Mucosa of gallbladder (tissue), 1 donor: ENCODE measurements around the gene RIC3. TPM values are rescaled to one million over a fixed set of nuclear protein-coding genes. Genes with fewer than 3 reads are reported as not detected.

Source experiments
- DNase-seq: peaks from one replicate; pipeline ENCODE4 v3.0.0-alpha.2; 2020; ENCODE audit warnings: low spot score
- total RNA-seq: library from RNA; stranded (reverse); gene quantifications from one replicate; pipeline ENCODE4 v1.2.1, GENCODE V29; 2021
- donor health status: DM: no; HTN: no; CAD: no.

The RIC3 gene
- total RNA-seq: 23.8 TPM

DNA sequence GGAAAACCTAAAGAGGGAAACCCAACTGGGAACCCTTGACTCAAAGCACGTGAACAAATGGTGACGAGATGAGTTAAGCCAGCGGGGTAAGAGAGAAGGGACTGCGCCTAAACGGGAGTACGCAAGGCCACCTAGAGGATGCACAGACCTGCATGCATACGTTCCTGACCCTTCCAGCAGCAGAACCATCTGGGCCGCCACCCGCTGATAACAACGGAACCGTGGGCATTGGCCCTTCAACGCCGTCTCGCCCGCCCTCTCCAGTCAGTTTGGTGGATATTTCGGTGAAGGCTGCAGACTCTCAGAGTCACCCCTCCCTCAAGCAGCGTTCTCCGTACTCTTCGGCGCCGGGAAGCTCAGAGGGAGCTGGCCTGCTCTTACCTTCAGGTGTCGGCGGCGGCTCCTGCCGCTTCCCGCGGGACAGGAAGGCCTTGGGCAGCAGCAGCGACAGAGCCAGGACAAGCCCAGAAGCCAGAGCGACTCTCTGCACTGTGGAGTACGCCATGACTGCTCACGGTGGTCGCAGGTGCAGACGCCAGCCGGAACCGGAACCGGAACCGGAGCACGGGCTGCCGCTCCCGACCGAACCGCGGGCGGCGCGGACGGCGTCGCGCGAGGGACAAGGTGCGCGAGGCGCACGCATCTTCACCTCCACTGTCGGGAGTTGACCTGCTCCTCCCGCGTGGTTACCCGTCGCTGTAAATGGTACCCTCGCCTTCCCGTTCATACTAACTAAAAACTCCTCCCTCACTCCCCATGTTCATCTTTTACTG lies at the start of gene RIC3:
Gene RIC3 (minus strand): TSS at position 541 of the 773 bp plus-strand sequence. CDS start 36 bp downstream, at position 505.
- peak; percentile 18 for DNase-seq

DNA sequence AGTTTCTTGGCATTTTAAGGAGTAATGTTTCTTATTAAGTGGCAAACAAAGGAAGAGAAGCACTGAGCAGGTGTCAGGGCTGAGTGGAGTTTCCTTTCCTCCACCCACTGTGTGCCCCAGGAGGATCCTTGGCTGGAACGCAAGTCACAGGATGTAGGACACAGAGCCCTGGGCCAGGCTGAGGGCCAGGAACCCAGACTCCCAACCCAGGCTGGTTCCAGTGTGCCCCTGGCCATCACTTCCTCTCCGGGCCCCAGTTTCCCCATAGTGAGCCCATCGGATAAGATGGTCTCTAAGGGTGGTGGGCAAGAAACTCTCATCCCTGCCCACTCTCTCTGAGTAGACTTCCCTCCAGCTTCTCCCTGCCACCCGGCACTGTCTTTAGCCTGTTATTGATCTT lies 49.6 kb upstream of the RIC3 start:
- DNase-seq: no peak

GRCh38 chr11:8217926-8218325 lies 49.1 kb upstream of the RIC3 start:
- DNase-seq: no peak

- no peak for DNase-seq
Measured at GRCh38 chr11:8217136-8217535, 48.3 kb upstream of the RIC3 start.

GRCh38 chr11:8213376-8213775 lies 44.6 kb upstream of the RIC3 start:
- DNase-seq: no peak

- peak; percentile 17 for DNase-seq
Measured at GRCh38 chr11:8209208-8209807, 40.5 kb upstream of the RIC3 start.

DNA sequence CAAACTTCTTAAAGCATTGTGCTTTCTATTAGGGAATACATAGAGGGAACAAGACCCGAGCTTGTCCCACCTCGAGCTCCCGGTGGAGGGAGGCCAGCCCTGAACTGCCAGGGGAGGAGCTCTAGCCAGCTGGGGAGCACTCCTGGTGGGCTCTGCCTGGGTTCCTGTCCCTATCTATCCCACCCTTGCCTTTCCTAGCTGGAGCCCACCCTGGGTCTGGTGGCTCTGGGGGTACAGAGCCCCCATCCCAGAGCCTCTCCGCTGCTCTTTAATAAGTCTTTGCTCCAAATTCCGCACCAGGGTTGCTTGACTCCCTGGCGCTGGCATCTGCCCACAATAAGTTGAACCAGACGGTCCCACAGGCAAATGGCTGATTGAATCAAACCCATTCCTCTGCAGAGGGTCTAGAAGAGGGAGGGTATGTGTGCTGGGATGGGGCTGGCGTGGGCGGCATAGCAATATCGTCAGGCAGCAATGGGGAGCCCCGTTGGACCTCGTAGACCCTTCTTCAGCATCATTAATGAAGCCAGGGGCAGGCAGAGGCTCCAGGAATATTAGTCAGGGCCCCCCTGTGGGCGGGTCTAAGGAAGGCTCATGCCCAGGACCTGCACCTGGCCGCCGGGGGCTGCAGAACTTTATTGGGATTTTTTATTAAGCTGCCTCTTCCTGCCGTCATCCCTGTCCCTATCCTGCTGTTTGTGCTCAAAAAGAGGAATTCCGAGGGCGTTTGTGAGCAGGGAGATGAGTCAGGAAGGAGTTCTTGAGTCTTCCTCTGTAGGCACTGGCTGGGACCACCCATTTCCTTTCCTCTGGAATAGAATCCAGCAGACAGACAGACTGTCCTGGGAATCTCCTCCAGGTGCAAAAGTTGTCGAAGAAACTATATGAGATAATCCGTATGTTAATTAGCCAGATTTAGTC lies 38.5 kb upstream of the RIC3 start:
- no peak for DNase-seq

GRCh38 chr11:8206251-8207079 lies 37.6 kb upstream of the RIC3 start:
- peak; percentile 45 for DNase-seq

DNA sequence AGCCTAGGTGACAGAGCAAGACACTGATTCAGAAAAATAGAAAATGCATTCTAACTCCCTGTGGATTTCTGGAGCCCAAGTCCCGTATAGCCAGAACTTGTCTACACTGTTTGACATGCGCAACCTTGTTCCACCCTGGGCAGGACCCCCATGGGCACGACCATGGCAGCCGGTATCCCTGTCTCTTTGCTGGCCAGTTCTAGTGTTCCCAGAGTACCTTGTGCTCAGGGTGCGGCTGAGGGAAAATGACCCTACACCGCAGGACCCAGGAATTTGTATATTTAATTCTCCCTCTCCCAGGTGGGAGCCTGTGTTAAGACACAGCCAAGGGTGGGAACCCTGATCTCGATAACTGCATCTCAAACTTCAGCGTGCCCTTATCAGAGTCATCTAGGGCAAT lies 36.7 kb upstream of the RIC3 start:
- no peak for DNase-seq

DNA sequence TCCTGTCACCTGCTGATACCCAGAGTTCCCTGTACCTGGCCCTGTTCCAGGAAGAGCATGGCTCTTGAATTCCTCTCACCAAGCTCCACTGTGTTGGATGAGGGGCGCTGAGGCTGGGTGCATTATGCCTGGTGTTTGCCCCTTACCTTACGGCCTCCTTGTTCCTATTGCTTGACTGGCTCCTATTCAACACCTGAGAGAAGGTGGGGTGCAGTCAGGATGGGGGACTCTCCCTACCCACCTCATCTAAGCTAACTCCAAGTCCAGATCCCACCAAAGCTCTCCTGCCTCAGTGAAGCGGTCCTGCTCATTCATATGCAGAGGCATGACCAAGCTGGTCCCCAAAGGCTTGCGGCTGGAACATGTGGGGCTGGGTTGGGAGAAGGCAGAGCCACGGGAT lies 35.8 kb upstream of the RIC3 start:
- no peak for DNase-seq

GRCh38 chr11:8204025-8204424 lies 35.2 kb upstream of the RIC3 start:
- no peak for DNase-seq

- no peak for DNase-seq
Measured at GRCh38 chr11:8203414-8203715, 34.5 kb upstream of the RIC3 start.

DNA sequence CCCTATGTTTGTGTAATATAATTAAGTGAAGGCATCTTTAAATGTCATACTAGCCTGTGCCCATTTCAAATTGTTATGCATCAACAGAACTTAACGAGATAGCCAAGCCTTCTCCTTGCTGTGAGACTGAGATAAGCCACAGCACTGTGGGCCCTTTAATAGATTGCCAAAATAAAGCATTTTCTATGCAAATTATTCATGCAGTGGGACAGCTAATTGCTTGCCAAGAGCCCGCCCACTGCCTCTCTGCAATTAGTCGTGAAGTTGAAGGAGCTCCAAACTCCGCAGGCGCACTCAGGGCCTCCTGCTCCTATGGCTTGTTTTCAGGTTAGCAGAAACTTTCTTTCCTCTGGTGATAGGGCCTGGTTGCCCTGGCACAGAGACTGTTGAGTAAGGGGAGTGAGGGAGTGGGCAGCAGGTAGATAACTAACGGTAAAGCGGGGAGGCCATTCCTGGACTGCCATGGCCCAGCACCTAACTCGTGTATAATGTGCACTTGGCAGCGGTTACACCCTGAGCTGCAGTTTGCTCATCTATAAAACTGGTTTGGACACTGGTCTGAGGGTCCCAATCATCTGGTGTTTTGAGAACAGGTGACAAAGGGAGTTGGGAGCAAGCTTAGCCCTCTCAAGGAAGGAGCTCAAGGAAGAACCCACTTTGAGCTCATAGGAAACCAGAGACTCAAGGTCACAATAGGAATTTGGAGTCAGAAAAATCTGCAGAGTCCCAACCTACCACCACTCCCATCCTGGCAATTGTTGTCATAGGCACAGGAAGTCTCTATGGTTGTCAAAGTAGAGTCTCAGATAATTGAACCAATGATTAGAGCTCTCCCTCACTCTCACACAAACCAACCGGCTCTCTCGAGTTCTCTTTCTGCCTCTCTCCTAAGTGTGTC lies 33.9 kb upstream of the RIC3 start:
- no peak for DNase-seq

GRCh38 chr11:8201644-8202365 lies 33.0 kb upstream of the RIC3 start:
- DNase-seq: no peak

DNA sequence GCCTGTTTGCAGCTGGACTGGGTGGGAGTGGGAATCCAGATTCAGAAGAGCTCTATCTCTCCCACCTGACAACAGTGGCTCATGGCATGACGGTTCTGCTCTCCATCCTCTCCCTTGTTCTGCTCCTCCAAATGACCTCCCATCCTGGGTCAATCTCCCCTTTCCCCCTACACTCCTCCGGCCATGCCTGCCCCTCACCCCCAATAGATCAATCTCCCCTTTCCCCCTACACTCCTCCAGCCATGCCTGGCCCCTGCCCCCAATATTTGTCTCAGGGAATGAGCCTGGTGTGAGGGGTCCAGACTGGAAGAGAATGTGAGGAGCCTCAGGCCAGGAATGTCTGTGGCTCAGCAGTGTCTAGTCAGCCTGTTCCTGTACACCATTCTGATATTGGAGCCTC lies 30.9 kb upstream of the RIC3 start:
- no peak for DNase-seq

DNA sequence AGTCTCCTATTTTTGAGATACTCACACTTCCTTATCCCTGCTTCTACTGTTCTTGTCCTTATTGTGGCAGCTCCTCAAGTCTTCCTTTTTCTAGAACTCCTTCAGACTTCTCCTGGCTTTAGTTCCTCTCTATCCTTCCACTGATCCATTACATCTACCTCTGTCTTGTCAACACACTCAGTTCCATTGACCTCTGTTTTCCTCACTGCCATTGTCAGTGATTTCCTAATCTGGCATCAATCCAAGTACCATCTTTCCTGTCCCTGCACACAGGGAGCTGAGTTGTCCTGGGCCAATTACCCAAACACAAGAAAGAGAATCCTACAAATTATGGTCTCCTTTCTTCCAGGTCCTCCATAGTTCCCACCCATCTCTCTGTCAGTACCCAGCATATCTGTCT lies 27.9 kb upstream of the RIC3 start:
- DNase-seq: no peak

DNA sequence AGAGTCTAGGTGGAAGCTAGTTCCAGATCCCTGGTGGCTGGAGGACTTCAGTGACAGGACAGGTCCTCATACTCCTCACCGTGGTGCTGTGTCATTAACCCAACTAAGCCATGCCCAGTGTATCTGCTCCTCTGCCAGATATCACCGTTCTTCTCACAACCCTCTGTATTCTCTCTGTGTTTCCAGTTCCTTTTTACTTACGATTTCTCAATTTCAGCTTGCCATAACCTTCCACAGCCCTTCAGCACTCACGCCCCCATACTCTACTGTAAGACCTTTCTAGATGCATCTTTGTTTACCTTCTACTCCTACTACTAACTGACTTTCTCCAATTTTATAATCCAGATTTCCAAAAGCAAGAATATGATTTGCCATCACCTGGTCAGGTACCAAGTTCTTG lies 26.1 kb upstream of the RIC3 start:
- no peak for DNase-seq

DNA sequence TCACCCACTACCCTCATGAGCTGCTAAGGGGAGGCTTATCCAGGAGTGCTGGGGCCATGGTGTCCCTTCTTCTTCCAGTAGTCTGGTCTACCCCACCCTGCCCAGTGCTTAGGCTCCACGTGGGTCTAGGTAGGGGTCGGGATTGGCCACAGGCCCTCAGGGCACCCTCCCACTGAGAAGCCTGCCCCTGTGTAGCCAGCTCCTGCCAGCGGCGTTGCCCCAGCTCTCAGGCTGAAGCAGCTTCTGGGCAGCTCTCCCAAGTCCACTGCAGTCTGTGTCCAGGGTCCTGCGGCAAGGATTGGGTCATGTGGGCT lies 24.0 kb upstream of the RIC3 start:
- no peak for DNase-seq

DNA sequence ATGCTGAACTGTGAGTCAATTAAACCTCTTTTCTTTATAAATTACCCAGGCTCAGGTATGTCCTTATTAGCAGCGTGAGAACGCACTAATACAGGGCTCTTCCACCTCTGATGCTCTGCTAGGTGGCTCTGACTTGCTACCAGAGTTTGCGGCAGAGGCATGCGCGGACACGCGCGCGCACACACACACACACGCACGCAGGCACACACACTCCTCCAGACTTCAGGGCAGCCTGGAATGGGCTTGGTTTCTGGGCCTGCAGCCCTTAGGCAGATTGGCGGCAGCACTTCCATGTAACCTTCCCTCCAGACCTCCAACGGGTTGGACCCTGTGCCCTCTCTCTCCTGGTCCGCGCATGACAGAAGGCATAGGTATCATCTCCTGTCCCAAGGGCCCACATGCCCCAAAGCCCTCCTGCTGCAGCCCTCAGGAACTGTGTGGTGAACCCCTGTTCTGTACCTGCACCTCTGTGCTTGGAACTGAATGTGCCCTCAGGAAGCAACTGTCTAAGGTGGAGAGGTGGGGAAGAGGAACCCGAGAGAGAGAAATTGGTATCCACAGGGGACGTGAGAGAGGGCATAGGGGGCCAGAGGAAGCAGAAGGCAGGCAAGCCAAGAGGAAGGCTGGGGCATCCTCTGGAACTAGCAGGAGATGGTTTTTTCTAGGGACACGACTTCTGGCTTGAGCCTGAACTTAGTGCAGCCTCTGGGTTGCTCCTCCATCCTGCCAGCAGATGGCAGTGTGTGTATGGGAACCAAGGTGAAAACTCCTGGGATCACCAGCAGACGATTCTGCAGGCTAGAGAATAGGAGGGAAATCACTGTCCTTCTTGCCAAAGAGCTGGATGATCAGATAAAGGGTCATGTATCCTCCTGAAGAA lies 23.4 kb upstream of the RIC3 start:
- peak; percentile 70 for DNase-seq
